Sigmoid colon (tissue), 4 donors: ENCODE results near the gene PDE4D.

Experiments used
- CTCF ChIP-seq, 4 experiments: fragments of 450-650 bp in 3 of 4; fragments of 200-600 bp in 1 of 4; IDR thresholded peaks; one replicate each; pipeline ENCODE4 v1.5.1; 2016 to 2019; ENCODE audit warnings: antibody characterized with exemption in 4 of 4, mild to moderate bottlenecking in 3 of 4, moderate library complexity in 2 of 4
- EP300 ChIP-seq, 4 donors: sonication (generic); formaldehyde crosslinking; IDR thresholded peaks; one replicate each; pipeline ENCODE4 v1.6.1; 2017; ENCODE audit warnings: antibody characterized with exemption in 4 of 4
- POLR2A ChIP-seq, 2 donors: fragments of 450-650 bp; IDR thresholded peaks; one replicate each; pipeline ENCODE4 v1.6.1; 2016; ENCODE audit warnings: antibody characterized with exemption in 2 of 2, mild to moderate bottlenecking in 2 of 2, moderate library complexity in 2 of 2
- POLR2AphosphoS5 ChIP-seq, 4 donors: sonication (generic); formaldehyde crosslinking; IDR thresholded peaks; one replicate each; pipeline ENCODE4 v1.6.1; 2017; ENCODE audit warnings: antibody characterized with exemption in 4 of 4

DNA sequence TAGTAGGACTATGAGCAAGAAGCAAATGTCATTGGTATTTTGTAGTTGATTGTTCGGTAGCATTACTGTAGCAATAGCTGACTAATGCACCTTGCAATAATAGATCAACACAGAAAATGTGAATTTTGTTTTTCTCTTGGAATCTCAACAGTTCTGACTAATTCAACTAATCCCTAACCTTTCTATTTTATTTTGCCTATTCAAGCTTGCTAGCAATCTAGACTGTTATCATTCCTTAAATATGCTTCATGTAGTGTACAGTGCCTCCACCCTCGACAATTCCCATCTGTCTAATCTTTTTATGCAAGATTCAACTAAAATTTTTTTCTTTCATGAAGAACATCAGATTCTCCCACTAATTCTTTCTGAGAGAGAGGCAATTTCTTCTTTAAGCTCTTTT lies 570.6 kb downstream of the PDE4D start:
- TF ChIP-seq CTCF (IDR thresholded peaks at IDR 0.05) (no peak), EP300 (IDR thresholded peaks at IDR 0.05) (no peak), POLR2AphosphoS5 (IDR thresholded peaks at IDR 0.05) (no peak), POLR2A (IDR thresholded peaks at IDR 0.05) (no peak)
